Astrocyte of the cerebellum (primary cell): ENCODE results near the gene IQGAP3.

Source experiments
- DNase-seq: peaks from one replicate; pipeline ENCODE4 v3.0.0-alpha.2; 2011; ENCODE audit warnings: low read depth
- H3K4me3 ChIP-seq: 2 replicates; pipeline ENCODE4 v1.5.1; 2011; ENCODE audit warnings: mild to moderate bottlenecking, low read depth, low read length, moderate library complexity
- in situ Hi-C: cut with HindIII; loops from 2 replicates; pipeline ENCODE4 v1.10.0; 2017; ENCODE audit warnings: low sequenced_read_pairs
- TF ChIP-seq, protein P1 (sequence below): IDR thresholded peaks from 2 replicates; pipeline ENCODE4 v1.5.1; 2012; ENCODE audit warnings: low read length, low read depth, moderate library complexity, mild to moderate bottlenecking; ENCODE audit errors: missing control alignments

IQGAP3 gene

GRCh38 chr1:156593661-156593989, 21.3 kb upstream of the IQGAP3 start:
- H3K4me3 ChIP-seq: no peak overlapping the region
- in situ Hi-C loops: no loop called here
- no peak for DNase-seq
- TF ChIP-seq, protein P1, sequence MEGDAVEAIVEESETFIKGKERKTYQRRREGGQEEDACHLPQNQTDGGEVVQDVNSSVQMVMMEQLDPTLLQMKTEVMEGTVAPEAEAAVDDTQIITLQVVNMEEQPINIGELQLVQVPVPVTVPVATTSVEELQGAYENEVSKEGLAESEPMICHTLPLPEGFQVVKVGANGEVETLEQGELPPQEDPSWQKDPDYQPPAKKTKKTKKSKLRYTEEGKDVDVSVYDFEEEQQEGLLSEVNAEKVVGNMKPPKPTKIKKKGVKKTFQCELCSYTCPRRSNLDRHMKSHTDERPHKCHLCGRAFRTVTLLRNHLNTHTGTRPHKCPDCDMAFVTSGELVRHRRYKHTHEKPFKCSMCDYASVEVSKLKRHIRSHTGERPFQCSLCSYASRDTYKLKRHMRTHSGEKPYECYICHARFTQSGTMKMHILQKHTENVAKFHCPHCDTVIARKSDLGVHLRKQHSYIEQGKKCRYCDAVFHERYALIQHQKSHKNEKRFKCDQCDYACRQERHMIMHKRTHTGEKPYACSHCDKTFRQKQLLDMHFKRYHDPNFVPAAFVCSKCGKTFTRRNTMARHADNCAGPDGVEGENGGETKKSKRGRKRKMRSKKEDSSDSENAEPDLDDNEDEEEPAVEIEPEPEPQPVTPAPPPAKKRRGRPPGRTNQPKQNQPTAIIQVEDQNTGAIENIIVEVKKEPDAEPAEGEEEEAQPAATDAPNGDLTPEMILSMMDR: no peak

GRCh38 chr1:156592910-156593660, 20.7 kb upstream of the IQGAP3 start:
- no peak overlapping the region for H3K4me3 ChIP-seq
- DNase-seq: no peak
- TF ChIP-seq, protein P1: no peak
- in situ Hi-C loops: no loop called here

- TF ChIP-seq, protein P1: no peak
- no peak for DNase-seq
- peak overlapping the region; percentile 74 for H3K4me3 ChIP-seq
- in situ Hi-C loops: no loop called here
Observed at GRCh38 chr1:156592158-156592909, 20.0 kb upstream of the IQGAP3 start.

- peak within 1 kb of the TSS; percentile 74 for H3K4me3 ChIP-seq
- no peak for DNase-seq
- in situ Hi-C loops: no loop called here
- TF ChIP-seq, protein P1: no peak
Observed at GRCh38 chr1:156591432-156592157, 19.2 kb upstream of the IQGAP3 start, which contains the start of gene NAXE. TSS of gene NAXE (plus strand) at chr1:156591776. CDS start at chr1:156591805, 29 bp downstream.

DNA sequence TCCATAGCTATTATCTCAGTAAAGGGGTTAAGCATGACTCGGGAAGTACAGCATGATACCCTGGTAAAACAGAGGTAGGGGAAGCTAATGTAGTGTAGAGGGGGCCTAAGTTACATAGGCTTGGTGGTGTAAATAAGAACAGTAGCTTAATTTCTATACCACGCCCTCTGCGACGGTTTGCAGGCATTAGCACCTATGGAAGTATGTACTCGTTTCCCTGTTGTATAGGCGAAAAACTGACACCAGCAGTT, 18.7 kb upstream of the IQGAP3 start:
- in situ Hi-C loops: no loop called here
- TF ChIP-seq, protein P1: no peak
- H3K4me3 ChIP-seq: peak overlapping the region; percentile 74
- DNase-seq: no peak

DNA sequence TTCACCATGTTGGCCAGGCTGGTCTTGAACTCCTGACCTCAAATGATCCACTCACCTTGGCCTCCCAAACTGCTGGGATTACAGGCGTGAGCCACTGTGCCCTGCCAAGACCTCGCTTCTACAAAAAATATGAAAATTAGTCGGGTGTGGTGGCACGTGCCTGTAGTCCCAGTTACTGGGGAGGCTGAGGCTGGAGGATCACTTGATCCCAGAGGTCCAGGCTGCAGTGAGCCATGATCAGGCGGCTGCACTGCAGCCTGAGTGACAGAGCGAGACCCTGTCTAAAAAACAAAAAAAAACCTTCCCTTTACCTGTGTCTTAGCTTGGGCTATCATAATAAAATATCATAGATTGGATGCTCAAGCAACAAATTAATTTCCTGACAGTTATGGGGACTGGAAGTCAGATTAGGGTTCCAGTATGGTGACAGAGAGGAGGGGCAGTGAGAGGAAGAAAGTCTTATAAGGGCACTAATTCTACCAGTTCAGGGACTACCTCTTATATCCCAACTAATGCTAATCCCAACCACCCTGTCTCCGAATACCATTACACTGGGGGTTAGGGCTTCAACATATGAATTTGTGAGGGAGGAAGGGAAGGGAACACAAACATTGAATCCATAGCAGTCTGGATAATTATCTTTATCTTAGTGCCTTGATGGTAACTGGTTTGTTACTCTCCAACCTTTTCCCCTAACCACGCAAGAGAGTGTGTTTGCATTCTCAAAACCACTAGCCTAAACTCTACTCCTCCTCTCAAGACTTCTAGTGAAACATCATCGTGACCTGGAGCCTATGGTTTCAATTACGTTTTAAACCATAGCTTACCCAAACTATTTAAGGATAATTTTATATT, 18.2 kb upstream of the IQGAP3 start:
- DNase-seq: no peak
- in situ Hi-C loops: no loop called here
- TF ChIP-seq, protein P1: no peak
- no peak overlapping the region for H3K4me3 ChIP-seq
